GM19043 (cell line): Measurements from ENCODE around the gene CD80.

ENCODE experiments used
- ATAC-seq: cut with Tn5 transposase; IDR thresholded peaks from one replicate; pipeline ENCODE4 v1.9.1; 2021; ENCODE audit warnings: low read depth; ENCODE audit not compliant: unreplicated experiment

Gene CD80

DNA sequence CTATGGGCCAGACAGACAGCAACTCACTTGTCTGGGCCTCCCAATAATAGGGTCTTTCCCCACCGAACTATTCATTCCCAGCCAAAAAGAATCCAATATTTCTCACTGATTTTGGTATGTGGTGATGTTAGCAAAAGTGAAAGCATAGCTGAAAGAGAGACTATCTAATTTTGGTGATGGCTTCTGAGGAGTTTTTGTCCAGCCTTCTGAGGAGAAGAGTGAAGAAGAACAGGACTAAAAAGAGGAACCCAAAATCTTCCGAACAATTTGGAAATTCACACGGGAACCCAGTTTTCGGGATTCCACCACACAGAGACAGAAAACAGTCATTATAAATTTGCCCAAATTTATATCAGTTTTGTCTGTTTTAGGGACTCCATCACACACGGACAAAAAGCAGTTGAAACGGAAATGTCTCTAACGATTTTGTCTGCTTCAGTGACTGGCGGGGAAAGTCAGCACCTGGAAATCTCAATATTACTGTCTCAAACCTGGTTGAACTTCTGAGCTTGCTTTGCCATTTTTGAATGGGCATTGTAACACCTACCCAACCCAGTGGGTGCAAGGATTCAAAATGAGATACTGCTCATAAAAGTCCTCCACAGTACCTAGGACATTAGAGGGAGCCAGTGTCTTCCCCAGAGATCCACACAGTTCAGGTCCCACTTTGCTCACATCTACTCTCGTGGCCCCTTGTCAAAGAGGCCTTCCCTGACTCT, 9.1 kb downstream of the CD80 start:
- peak; percentile 42 for ATAC-seq

DNA sequence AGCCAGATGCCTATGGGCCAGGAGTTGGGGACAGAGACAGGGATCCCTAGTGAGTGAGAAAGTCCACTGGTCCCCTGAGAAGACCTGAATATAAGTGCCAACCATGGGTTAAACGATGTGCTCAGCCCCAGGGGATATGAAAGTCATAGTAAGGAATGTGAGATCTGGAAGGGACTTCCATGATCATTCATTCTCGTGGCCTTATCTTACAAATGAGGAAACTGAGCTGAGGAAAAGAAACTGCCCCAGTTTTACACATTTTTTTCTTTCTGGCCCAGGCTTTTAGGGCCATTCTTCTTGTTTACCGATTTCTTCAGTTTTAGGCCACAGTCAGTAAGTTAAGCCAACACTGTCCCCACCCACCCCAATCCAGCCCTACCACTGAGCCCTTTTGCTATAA, 11.1 kb downstream of the CD80 start:
- no peak for ATAC-seq

- ATAC-seq: no peak
These were observed 12.2 kb downstream of the CD80 start for GRCh38 chr3:119547227-119547626.

GRCh38 chr3:119543147-119543546, 16.3 kb downstream of the CD80 start:
- ATAC-seq: no peak

- peak; percentile 44 for ATAC-seq
These were observed 17.1 kb downstream of the CD80 start for GRCh38 chr3:119542168-119542767.

DNA sequence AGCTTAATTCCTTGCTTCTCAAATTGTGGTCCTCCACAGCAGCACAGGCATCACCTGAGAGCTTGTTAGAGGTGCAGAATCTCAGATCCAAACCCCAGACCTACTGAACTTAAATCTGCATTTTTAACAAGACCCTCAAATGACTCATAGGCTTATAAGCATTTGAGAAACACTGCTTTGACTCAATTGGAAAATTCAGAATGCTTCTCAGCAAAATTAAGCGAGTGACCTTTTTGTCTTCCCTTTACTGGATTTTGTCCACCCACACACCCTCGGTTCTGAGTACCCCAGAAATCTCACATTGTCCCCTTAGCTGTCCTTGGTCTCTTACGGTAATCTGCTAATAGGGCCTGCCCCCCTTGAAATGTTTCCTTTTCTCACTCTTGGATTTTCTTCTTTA, 17.9 kb downstream of the CD80 start:
- no peak for ATAC-seq

DNA sequence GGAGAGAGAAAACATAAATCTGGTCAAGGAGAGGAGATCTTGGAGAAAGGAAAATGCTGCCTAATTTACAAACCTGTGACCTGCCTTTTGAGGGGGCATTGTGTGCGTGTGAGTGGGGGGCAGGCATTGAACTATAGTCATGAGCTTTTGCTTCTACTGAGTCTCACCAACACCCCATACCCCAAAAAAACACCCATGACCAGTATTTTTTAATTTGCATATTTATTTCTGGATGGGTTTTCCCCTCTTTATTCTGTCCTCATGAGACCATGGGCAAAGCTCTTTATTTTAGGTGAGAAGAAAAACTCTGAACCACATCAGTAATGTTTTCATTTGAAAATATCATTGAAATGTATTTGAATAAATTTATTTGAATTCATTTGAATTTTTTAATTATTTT, 20.6 kb downstream of the CD80 start:
- ATAC-seq: no peak

DNA sequence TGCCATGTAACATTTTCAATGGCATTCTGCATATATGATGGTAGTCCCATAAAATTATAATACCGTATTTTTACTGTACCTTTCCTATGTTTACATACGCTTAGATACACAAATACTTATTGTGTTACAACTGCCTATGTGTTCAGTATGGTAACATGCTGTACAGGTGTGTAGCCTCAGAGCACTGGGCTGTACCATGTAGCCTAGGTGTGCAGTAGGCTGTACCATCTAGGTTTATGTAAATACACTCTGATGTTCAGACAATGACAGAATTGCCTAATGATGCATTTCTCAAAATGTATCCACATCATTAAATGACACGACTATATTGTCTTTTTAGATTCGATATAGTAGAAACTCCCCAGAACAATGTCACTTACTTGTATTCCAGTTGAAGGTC, 22.7 kb downstream of the CD80 start:
- ATAC-seq: no peak

GRCh38 chr3:119534296-119534695, 25.1 kb downstream of the CD80 start:
- ATAC-seq: no peak

GRCh38 chr3:119531151-119531550, 28.3 kb downstream of the CD80 start:
- ATAC-seq: no peak

DNA sequence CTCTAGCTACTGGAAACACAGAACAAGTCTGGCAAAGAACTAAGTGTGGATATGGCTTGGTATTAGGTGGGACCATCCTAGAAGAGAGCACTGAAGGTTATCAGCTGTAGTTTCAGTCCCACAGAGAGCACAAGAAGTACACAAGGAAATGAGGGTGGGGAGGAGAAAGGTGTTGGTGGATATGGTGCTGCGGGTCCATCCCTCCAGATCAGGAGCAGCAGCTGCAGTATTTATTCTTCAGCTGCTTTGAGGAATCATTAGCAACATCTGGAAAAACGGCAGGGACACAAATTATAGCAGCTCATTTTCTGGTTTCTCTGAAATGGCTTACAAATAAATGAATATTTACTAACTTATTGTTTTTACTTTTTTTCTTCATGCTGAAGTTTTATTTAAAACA, 29.0 kb downstream of the CD80 start:
- no peak for ATAC-seq

GRCh38 chr3:119529883-119530282, 29.5 kb downstream of the CD80 start:
- no peak for ATAC-seq

DNA sequence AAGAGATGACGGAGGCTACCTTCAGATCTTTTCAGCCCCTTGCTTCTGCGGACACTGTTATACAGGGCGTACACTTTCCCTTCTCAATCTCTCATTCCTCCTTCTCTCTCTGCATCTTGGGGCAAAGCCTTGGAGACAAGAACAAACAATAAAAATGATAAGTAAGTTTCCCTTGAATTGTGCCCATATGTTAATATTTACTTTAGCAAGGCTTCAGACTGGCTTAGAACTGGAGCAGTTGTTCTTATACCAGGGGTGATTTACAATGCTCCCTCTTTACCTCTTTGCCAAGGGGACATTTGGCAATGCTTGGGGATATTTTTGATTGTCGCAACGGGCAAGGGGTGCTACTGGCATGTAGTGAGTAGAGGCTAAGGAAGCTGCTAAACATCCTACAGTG, 31.7 kb downstream of the CD80 start:
- ATAC-seq: no peak

- ATAC-seq: no peak
These were observed 34.3 kb downstream of the CD80 start for GRCh38 chr3:119524931-119525662.

DNA sequence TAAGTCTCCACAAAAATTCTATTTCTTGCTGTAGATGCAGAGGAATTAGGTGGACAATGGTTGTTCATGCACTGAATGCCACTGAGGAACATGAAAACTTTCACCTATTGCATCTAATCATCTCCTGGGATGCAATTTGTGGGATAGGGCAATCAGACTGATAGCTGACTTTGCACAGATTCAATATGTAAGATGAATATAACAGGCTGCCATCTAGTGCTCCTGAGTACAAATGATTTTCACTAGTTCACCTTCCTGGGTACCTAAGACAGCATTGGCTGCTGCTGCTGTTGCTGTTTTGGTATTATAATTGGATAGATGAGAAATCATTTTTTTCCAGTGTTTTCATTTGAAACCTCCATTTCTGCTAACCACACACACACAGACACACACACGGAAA, 41.4 kb downstream of the CD80 start:
- ATAC-seq: no peak

GRCh38 chr3:119517112-119517511, 42.3 kb downstream of the CD80 start:
- ATAC-seq: no peak

GRCh38 chr3:119514637-119515036, 44.8 kb downstream of the CD80 start:
- no peak for ATAC-seq

- no peak for ATAC-seq
These were observed 48.7 kb downstream of the CD80 start for GRCh38 chr3:119510690-119511089.

DNA sequence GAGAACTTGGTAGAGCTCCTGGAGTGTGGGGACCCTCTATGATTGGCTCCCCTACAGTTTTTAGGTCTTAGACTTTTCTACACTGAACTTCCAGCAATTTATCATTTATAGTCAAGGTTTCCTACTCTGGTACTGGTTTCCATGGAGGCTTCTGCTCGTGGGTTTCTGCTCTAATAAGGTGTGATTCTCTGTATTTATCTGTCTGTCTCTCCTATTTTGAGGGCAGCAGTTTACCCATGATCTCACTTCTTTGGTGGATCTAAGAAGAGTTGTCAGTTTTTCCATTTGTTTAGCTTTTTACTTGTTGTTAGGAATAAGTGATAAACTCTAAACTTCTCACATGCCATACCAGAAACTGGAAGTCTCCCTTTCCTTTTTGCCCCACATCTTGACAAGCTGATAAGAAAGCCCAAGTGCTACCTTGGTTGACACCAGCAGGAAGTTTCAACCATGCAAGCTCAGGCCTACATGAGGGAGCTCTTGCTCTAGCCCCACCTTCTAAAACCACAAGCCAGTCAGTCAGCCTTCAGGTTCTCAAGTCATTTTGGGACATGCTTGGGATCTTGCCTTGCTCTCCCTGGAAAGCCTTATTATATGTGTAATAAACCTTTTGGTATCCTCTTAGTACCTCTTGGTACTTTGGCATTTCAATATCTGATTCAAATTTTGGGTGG, 51.1 kb downstream of the CD80 start:
- no peak for ATAC-seq

DNA sequence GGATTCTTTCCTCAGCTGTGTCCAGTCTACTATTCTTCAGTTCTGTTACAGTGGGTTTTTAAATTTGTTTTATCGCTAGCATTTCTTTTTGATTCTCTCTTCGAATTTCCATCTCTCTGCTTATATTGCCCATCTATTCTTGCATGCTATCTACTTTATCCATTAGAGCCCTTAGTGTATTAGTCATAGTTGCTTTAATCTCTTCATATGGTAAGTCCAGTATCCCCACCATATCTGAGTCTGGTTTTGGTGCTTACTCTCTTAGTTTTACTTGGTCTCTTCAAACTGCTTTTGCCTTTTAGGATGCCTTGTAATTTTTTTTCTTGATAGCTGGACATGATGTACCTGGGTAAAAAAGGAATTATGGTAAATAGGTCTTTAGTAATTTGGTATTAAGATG, 52.0 kb downstream of the CD80 start:
- no peak for ATAC-seq

GRCh38 chr3:119506631-119507030, 52.8 kb downstream of the CD80 start:
- no peak for ATAC-seq
